IMR-90 (cell line): ENCODE results near the gene RFPL3. TPM values are rescaled to one million over a fixed set of nuclear protein-coding genes. Genes with fewer than 3 reads are reported as not detected.
"Not testable (repeated sequence)": the region's sequence is repeated elsewhere in the genome, so short reads cannot be mapped to it uniquely, and the experiment has no call there.

Source experiments
- ATAC-seq: fragments of 200-7000 bp; cut with Tn5 transposase; 2 replicates; pipeline ENCODE4 v1.9.1; 2020; ENCODE audit warnings: low read depth, mild to moderate bottlenecking, moderate library complexity
- Bru-seq: library from RNA; stranded (reverse); fragments of 400-500 nt; gene quantifications from one replicate; lab custom pipeline; 2021; lab: Mats Ljungman, UMichigan
- BruChase-seq, 2 experiments: library from RNA; stranded (reverse); fragments of 400-500 nt; gene quantifications; one replicate each; lab custom pipeline; 2021; lab: Mats Ljungman, UMichigan
- BruUV-seq: library from RNA; stranded (reverse); fragments of 400-500 nt; replicated peaks from 2 replicates; lab custom pipeline; 2021; lab: Mats Ljungman, UMichigan
- CTCF ChIA-PET: fragments of 300-600 bp; formaldehyde crosslinking; extraction: SDS; loops from one replicate; lab custom pipeline; 2021; ENCODE audit warnings: antibody characterized with exemption; lab: Yijun Ruan, JAX
- POLR2A ChIA-PET: fragments of 300-600 bp; sonication (Branson Sonifier 250); formaldehyde crosslinking; loops from one replicate; lab custom pipeline; 2022; ENCODE audit warnings: antibody characterized with exemption; ENCODE audit not compliant: unreplicated experiment; lab: Charles Lee
- DNase-seq: peaks from one replicate; pipeline ENCODE4 v3.0.0; 2013
- H2AFZ ChIP-seq: replicated peaks from 2 replicates; pipeline ENCODE3; 2013; ENCODE audit warnings: low read length, mild to moderate bottlenecking; ENCODE audit not compliant: poor library complexity
- H2AK5ac ChIP-seq: 2 replicates; pipeline ENCODE4 v1.6.1; 2013; ENCODE audit warnings: low read depth, low read length, inconsistent platforms
- H2AK9ac ChIP-seq: replicated peaks from 2 replicates; pipeline ENCODE3; 2013; ENCODE audit warnings: mild to moderate bottlenecking, low read depth, low read length, moderate library complexity; ENCODE audit not compliant: poor library complexity
- H2BK120ac ChIP-seq: 2 replicates; pipeline ENCODE4 v1.6.1; 2013; ENCODE audit warnings: low read depth, low read length, inconsistent platforms
- H2BK15ac ChIP-seq: 3 replicates; pipeline ENCODE4 v1.6.1; 2013; ENCODE audit warnings: low read depth, low read length, inconsistent platforms
- H2BK20ac ChIP-seq: 2 replicates; pipeline ENCODE4 v1.6.1; 2013; ENCODE audit warnings: low read depth, mild to moderate bottlenecking, inconsistent platforms, low read length, moderate library complexity
- H2BK5ac ChIP-seq: 2 replicates; pipeline ENCODE4 v1.6.1; 2013; ENCODE audit warnings: mild to moderate bottlenecking, low read depth, low read length, inconsistent platforms; ENCODE audit not compliant: poor library complexity, severe bottlenecking
- H3K14ac ChIP-seq: replicated peaks from 2 replicates; pipeline ENCODE4 v1.6.1; 2013; ENCODE audit warnings: low read depth, low read length, inconsistent platforms
- H3K18ac ChIP-seq: 2 replicates; pipeline ENCODE4 v1.6.1; 2013; ENCODE audit warnings: low read depth, low read length, control low read depth
- H3K23ac ChIP-seq: 2 replicates; pipeline ENCODE4 v1.6.1; 2013; ENCODE audit warnings: low read depth, low read length, inconsistent platforms
- H3K27ac ChIP-seq: 2 replicates; pipeline ENCODE4 v1.5.1; 2013; ENCODE audit warnings: mild to moderate bottlenecking, control low read depth, low read length; ENCODE audit not compliant: insufficient read depth
- H3K27me3 ChIP-seq: 2 replicates; pipeline ENCODE4 v1.6.1; 2013; ENCODE audit warnings: low read length; ENCODE audit not compliant: control insufficient read depth, insufficient read depth
- H3K36me3 ChIP-seq: 2 replicates; pipeline ENCODE4 v1.6.1; 2013; ENCODE audit warnings: low read length, mixed read lengths; ENCODE audit not compliant: control insufficient read depth, insufficient read depth
- H3K4ac ChIP-seq: 2 replicates; pipeline ENCODE4 v1.6.1; 2013; ENCODE audit warnings: low read depth, low read length, inconsistent platforms
- H3K4me1 ChIP-seq: 2 replicates; pipeline ENCODE4 v1.6.1; 2013; ENCODE audit warnings: low read length, mixed read lengths; ENCODE audit not compliant: control insufficient read depth, insufficient read depth
- H3K4me2 ChIP-seq: 2 replicates; pipeline ENCODE4 v1.6.1; 2013; ENCODE audit warnings: low read depth, mild to moderate bottlenecking, control low read depth, low read length, moderate library complexity
- H3K4me3 ChIP-seq: 2 replicates; pipeline ENCODE4 v1.5.1; 2013; ENCODE audit warnings: low read depth, mild to moderate bottlenecking, control low read depth, low read length, moderate library complexity; ENCODE audit not compliant: insufficient read depth
- H3K56ac ChIP-seq: 2 replicates; pipeline ENCODE4 v1.6.1; 2013; ENCODE audit warnings: low read length, inconsistent platforms; ENCODE audit not compliant: insufficient read depth; ENCODE audit errors: extremely low read depth
- H3K79me1 ChIP-seq, 2 experiments: 2 replicates each; pipeline ENCODE4 v1.6.1; 2013; ENCODE audit warnings: low read length in 2 of 2, inconsistent platforms in 1 of 2, low read depth in 1 of 2
- H3K9ac ChIP-seq: 2 replicates; pipeline ENCODE4 v1.6.1; 2013; ENCODE audit warnings: low read depth, low read length, control low read depth
- H3K9me1 ChIP-seq: 2 replicates; pipeline ENCODE4 v1.6.1; 2013; ENCODE audit warnings: low read length, inconsistent platforms; ENCODE audit not compliant: insufficient read depth
- H3K9me3 ChIP-seq: 2 replicates; pipeline ENCODE4 v1.6.1; 2013; ENCODE audit warnings: low read length; ENCODE audit not compliant: control insufficient read depth, insufficient read depth
- H4K20me1 ChIP-seq: 2 replicates; pipeline ENCODE4 v1.6.1; 2013; ENCODE audit warnings: low read length, inconsistent platforms; ENCODE audit not compliant: insufficient read depth
- H4K5ac ChIP-seq: 2 replicates; pipeline ENCODE4 v1.6.1; 2013; ENCODE audit warnings: mild to moderate bottlenecking, low read depth, low read length, control low read depth
- H4K8ac ChIP-seq, 2 experiments: 2 replicates each; pipeline ENCODE4 v1.6.1; 2013; ENCODE audit warnings: low read depth in 2 of 2, low read length in 2 of 2, control low read depth in 1 of 2, inconsistent platforms in 1 of 2
- H4K91ac ChIP-seq: 2 replicates; pipeline ENCODE4 v1.6.1; 2013; ENCODE audit warnings: low read depth, low read length, inconsistent platforms; ENCODE audit not compliant: insufficient read depth
- WGBS, 2 experiments: methylation state at CpG; one replicate each; pipeline versions ENCODE4 v1.1.5 to v1.1.7; 2013; ENCODE audit warnings: missing lambda C conversion rate in 2 of 2; ENCODE audit not compliant: insufficient read length in 1 of 2; ENCODE audit errors: extremely low coverage in 2 of 2; 5-methylcytosine and 5-hydroxymethylcytosine counted together
- dilution Hi-C: fragments of 300-500 bp; cut with HindIII; formaldehyde crosslinking; loops from one replicate; pipeline ENCODE4 v1.14.3; 2018; ENCODE audit warnings: low sequenced_read_pairs; ENCODE audit not compliant: unreplicated experiment
- in situ Hi-C: fragments of 300-500 bp; cut with MboI; formaldehyde crosslinking; loops from 3 replicates; pipeline ENCODE4 v1.14.3; 2019; ENCODE audit warnings: low sequenced_read_pairs, inconsistent platforms, mixed read lengths
- intact Hi-C: fragments of 100-400 bp; cut with micrococcal nuclease; formaldehyde crosslinking; loops from 2 replicates; pipeline ENCODE4 v1.10.0; 2022
- long read RNA-seq: library from polyadenylated mRNA; unstranded; transcript quantifications from one replicate; pipeline ENCODE4 v2.0.0, GENCODE V29; 2021; ENCODE audit not compliant: unreplicated experiment
- polyA plus RNA-seq, 3 experiments: library from polyadenylated mRNA; depleted of rRNA; stranded (reverse); fragments of >200 nt; gene quantifications; 2 replicates each; pipeline ENCODE4 v1.2.3, GENCODE V29; 2012; ENCODE audit warnings: low replicate concordance in 1 of 3
- total RNA-seq: library from RNA; depleted of rRNA; stranded (reverse); fragments of >200 nt; gene quantifications from 2 replicates; pipeline ENCODE4 v1.2.3, GENCODE V29; 2012; rRNA removed

The RFPL3 gene
- not detected in 2 replicates for total RNA-seq
- polyA plus RNA-seq (2012; rRNA removed): not detected in 2 replicates
- polyA plus RNA-seq (2012; cell fraction: cytosol; rRNA removed): not detected in 2 replicates
- polyA plus RNA-seq (2012; cell fraction: nucleus; rRNA removed; ENCODE audit: low replicate concordance): not detected in 2 replicates
- not detected for Bru-seq, nascent RNA
- BruChase-seq, experiment 1, labeled RNA remaining after a 6-hour chase: not detected
- not detected for BruChase-seq, experiment 2, labeled RNA remaining after a 2-hour chase
- long read RNA-seq: 0 reads

- H3K36me3 ChIP-seq, H3K9me1 ChIP-seq, H3K4ac ChIP-seq, H3K4me1 ChIP-seq, H3K9me3 ChIP-seq, dilution Hi-C loops, H2AK5ac ChIP-seq, H3K9ac ChIP-seq, BruUV-seq, H3K23ac ChIP-seq, H3K27ac ChIP-seq, H2BK5ac ChIP-seq, H4K20me1 ChIP-seq, H2BK15ac ChIP-seq, ATAC-seq, H2AFZ ChIP-seq, H3K27me3 ChIP-seq, H3K18ac ChIP-seq, CTCF ChIA-PET, H3K4me3 ChIP-seq, intact Hi-C loops, H4K5ac ChIP-seq, H3K79me1 ChIP-seq, H4K91ac ChIP-seq, POLR2A ChIA-PET, H2BK20ac ChIP-seq, H2BK120ac ChIP-seq, H3K4me2 ChIP-seq, H3K56ac ChIP-seq, DNase-seq, H3K14ac ChIP-seq, in situ Hi-C loops, H2AK9ac ChIP-seq, H4K8ac ChIP-seq: not testable (repeated sequence)
- 41% methylated on average over 3 of the region's 9 CpGs; no CpG with 5 or more reads in 1 of the 2 experiments for WGBS, 2 experiments
These were observed at the start of gene RFPL3 for GRCh38 chr22:32357567-32357966. RFPL3 (plus strand) TSS chr22:32357867; CDS start chr22:32358072, 205 bp downstream.
